GM23338 (cell line): ENCODE measurements around the gene PLXNC1. TPM values are rescaled to one million over a fixed set of nuclear protein-coding genes. Genes with fewer than 3 reads are reported as not detected.

Source experiments
- ATAC-seq: fragments of 200-7000 bp; cut with Tn5 transposase; 3 replicates; pipeline ENCODE4 v1.9.1; 2020
- DNase-seq: peaks from one replicate; pipeline ENCODE4 v3.0.0-alpha.2; 2015; ENCODE audit warnings: low spot score
- H2AFZ ChIP-seq: fragments of 200-600 bp; sonication (generic); 2 replicates; pipeline ENCODE4 v1.8.0; 2016; ENCODE audit warnings: antibody characterized with exemption, mild to moderate bottlenecking, moderate library complexity
- H3F3A ChIP-seq: fragments of 200-600 bp; sonication (generic); replicated peaks from 2 replicates; pipeline ENCODE4 v1.8.0; 2017; ENCODE audit warnings: antibody characterized with exemption, mixed run types, low read depth
- H3K27ac ChIP-seq: fragments of 200-600 bp; sonication (generic); 2 replicates; pipeline ENCODE4 v1.6.1; 2016; ENCODE audit warnings: low read depth
- H3K27me3 ChIP-seq: fragments of 200-600 bp; sonication (generic); 2 replicates; pipeline ENCODE4 v1.8.0; 2016; ENCODE audit warnings: mild to moderate bottlenecking, mixed run types, moderate library complexity; ENCODE audit not compliant: insufficient read depth
- H3K36me3 ChIP-seq: fragments of 200-600 bp; sonication (generic); 2 replicates; pipeline ENCODE4 v1.8.0; 2016; ENCODE audit warnings: mild to moderate bottlenecking; ENCODE audit not compliant: insufficient read depth
- H3K4me1 ChIP-seq: fragments of 200-600 bp; sonication (generic); 2 replicates; pipeline ENCODE4 v1.8.0; 2016; ENCODE audit warnings: mild to moderate bottlenecking, moderate library complexity; ENCODE audit not compliant: insufficient read depth
- H3K4me2 ChIP-seq: fragments of 200-600 bp; sonication (generic); 2 replicates; pipeline ENCODE4 v1.7.1; 2017; ENCODE audit warnings: mixed run types
- H3K4me3 ChIP-seq: fragments of 200-600 bp; sonication (generic); 2 replicates; pipeline ENCODE4 v1.6.1; 2016; ENCODE audit warnings: mixed run types
- H3K79me2 ChIP-seq: fragments of 200-600 bp; sonication (generic); replicated peaks from 2 replicates; pipeline ENCODE4 v1.8.0; 2017; ENCODE audit warnings: mild to moderate bottlenecking; ENCODE audit not compliant: insufficient read depth
- H3K9me2 ChIP-seq: fragments of 200-600 bp; sonication (generic); 2 replicates; pipeline ENCODE4 v1.8.0; 2017; ENCODE audit not compliant: insufficient read depth
- H4K20me1 ChIP-seq: fragments of 200-600 bp; sonication (generic); replicated peaks from 2 replicates; pipeline ENCODE4 v1.8.0; 2017; ENCODE audit warnings: mild to moderate bottlenecking; ENCODE audit not compliant: insufficient read depth
- H3K27ac Mint-ChIP-seq: 2 replicates; pipeline ENCODE4 v1.8.0; 2020; ENCODE audit warnings: inconsistent platforms, mild to moderate bottlenecking, moderate library complexity, mixed read lengths
- H3K27me3 Mint-ChIP-seq: 3 replicates; pipeline ENCODE4 v1.8.0; 2022; ENCODE audit warnings: low read depth, mild to moderate bottlenecking, moderate library complexity, mixed read lengths, inconsistent platforms; ENCODE audit not compliant: insufficient read depth, poor library complexity
- H3K36me3 Mint-ChIP-seq: 3 replicates; pipeline ENCODE4 v1.8.0; 2021; ENCODE audit warnings: low read depth, mild to moderate bottlenecking, inconsistent platforms, moderate library complexity, mixed read lengths
- H3K4me1 Mint-ChIP-seq: 3 replicates; pipeline ENCODE4 v1.8.0; 2020; ENCODE audit warnings: mild to moderate bottlenecking, inconsistent platforms, mixed read lengths
- H3K4me3 Mint-ChIP-seq: 3 replicates; pipeline ENCODE4 v1.8.0; 2021; ENCODE audit warnings: moderate library complexity, mild to moderate bottlenecking, inconsistent platforms, mixed read lengths
- H3K9me3 Mint-ChIP-seq: 3 replicates; pipeline ENCODE4 v1.8.0; 2020; ENCODE audit warnings: moderate library complexity, mild to moderate bottlenecking, inconsistent platforms, mixed read lengths
- CREB1 ChIP-seq: fragments of 250-450 bp; sonication (Bioruptor Pico); IDR thresholded peaks from 2 replicates; pipeline ENCODE4 v1.5.0; 2020; ENCODE audit warnings: low read depth, mild to moderate bottlenecking, moderate library complexity
- CTCF ChIP-seq, 2 experiments: fragments of 200-600 bp in 1 of 2; sonication (generic) in 1 of 2; conservative IDR thresholded peaks; 2 replicates each; pipeline versions ENCODE4 v1.5.1 to v1.6.1; 2016 to 2017; ENCODE audit warnings: antibody characterized with exemption in 2 of 2, low read depth in 2 of 2, mild to moderate bottlenecking in 2 of 2, moderate library complexity in 1 of 2
- ETS1 ChIP-seq: IDR thresholded peaks from 2 replicates; pipeline ENCODE4 v1.6.1; 2016; ENCODE audit warnings: antibody characterized with exemption
- EZH2 ChIP-seq: fragments of 200-600 bp; sonication (generic); IDR thresholded peaks from one replicate; pipeline ENCODE4 v1.8.0; 2017; ENCODE audit warnings: antibody characterized with exemption, mild to moderate bottlenecking, low read depth; ENCODE audit not compliant: unreplicated experiment
- EZH2phosphoT487 ChIP-seq: fragments of 200-600 bp; sonication (generic); IDR thresholded peaks from one replicate; pipeline ENCODE4 v1.8.1; 2018; ENCODE audit warnings: antibody characterized with exemption; ENCODE audit not compliant: unreplicated experiment
- JUNB ChIP-seq: IDR thresholded peaks from one replicate; pipeline ENCODE4 v1.6.1; 2016; ENCODE audit warnings: antibody characterized with exemption; ENCODE audit not compliant: unreplicated experiment
- NANOG ChIP-seq: IDR thresholded peaks from 2 replicates; pipeline ENCODE4 v1.6.1; 2016; ENCODE audit warnings: antibody characterized with exemption, borderline replicate concordance
- POLR2AphosphoS5 ChIP-seq: IDR thresholded peaks from 2 replicates; pipeline ENCODE4 v1.6.1; 2016; ENCODE audit warnings: antibody characterized with exemption, low read depth
- REST ChIP-seq: IDR thresholded peaks from one replicate; pipeline ENCODE4 v1.6.1; 2018; ENCODE audit warnings: antibody characterized with exemption; ENCODE audit not compliant: unreplicated experiment
- STAT1 ChIP-seq: IDR thresholded peaks from one replicate; pipeline ENCODE4 v1.6.1; 2016; ENCODE audit warnings: antibody characterized with exemption; ENCODE audit not compliant: unreplicated experiment
- ZNF114 ChIP-seq: fragments of 250-450 bp; sonication (Bioruptor Pico); IDR thresholded peaks from 2 replicates; pipeline ENCODE4 v1.5.0; 2020; ENCODE audit warnings: mild to moderate bottlenecking, moderate library complexity
- ZNF331 ChIP-seq: fragments of 250-450 bp; sonication (Bioruptor Pico); IDR thresholded peaks from 2 replicates; pipeline ENCODE4 v1.5.0; 2020; ENCODE audit warnings: low read depth, mild to moderate bottlenecking, moderate library complexity
- ZNF462 ChIP-seq: fragments of 250-450 bp; sonication (Bioruptor Pico); IDR thresholded peaks from 2 replicates; pipeline ENCODE4 v1.5.0; 2020; ENCODE audit warnings: mild to moderate bottlenecking, moderate library complexity
- polyA plus RNA-seq: library from polyadenylated mRNA; unstranded; fragments of >200 nt; fragmentation: Nextera tagmentation; extraction: Ambion mirVana; gene quantifications from 2 replicates; pipeline ENCODE4 v1.2.1, GENCODE V29; 2016
- total RNA-seq: library from RNA; depleted of rRNA; stranded (reverse); fragments of >200 nt; shearing (Covaris generic); gene quantifications from 2 replicates; pipeline ENCODE4 v1.2.3, GENCODE V29; 2014

PLXNC1 gene
- total and polyA plus RNA-seq, 2 experiments from 2014 or later: 1.9 to 6.5 TPM

DNA sequence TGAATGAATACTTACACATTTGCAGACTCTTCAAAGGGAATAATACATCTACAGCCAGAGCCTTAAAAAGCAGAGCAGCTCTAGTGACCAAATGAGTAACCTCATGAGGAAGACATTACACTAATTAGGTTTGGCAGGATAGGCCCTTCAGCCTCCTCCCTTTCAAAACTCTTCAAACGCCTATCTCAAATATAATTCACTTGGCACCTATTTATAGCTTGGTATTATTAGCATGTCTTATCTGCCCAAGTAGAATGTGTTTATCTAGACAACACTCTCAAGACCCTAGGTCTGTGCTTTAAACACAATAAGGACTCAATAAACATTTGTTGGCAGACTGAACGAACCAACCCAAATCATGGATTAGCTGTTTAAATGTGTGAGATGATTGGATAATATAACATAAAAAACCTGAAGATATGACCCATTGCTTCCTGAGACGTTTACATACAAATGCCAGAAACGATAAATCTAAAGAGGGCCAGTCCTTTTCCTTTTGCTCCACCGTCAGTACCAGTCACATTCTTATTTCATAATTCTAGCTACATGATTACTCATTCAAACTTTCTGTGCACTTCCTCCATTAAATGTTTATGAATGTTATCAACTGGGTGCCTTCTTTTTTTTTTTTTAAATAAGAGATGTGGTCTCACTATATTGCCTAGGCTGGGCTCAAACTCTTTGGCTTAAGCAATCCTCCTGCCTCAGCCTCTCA lies 188.0 kb downstream of the PLXNC1 start:
- H3K27ac Mint-ChIP-seq: no peak overlapping the region
- no peak overlapping the region for H3K4me2 ChIP-seq
- peaks cover 11% of the 10 kb centered on the region for H3K4me1 Mint-ChIP-seq

More for the DNA sequence above, 188.0 kb downstream of the PLXNC1 start:
- ATAC-seq (no peak), DNase-seq (no peak)
- H3K36me3 Mint-ChIP-seq: peaks cover 6% of the 10 kb centered on the region; the same call in 2 of the 3 replicates
- Histone ChIP-seq H3K36me3 (no peaks in the 10 kb centered on the region), H3F3A (no peaks in the 10 kb centered on the region), H3K27ac (no peak overlapping the region), H3K9me2 (no peaks in the 10 kb centered on the region), H4K20me1 (no peaks in the 10 kb centered on the region), H3K27me3 (no peaks in the 10 kb centered on the region), H2AFZ (no peak overlapping the region), H3K4me1 (peaks cover 16% of the 10 kb centered on the region), H3K79me2 (no peaks in the 10 kb centered on the region), H3K4me3 (no peak overlapping the region)
- H3K4me3 Mint-ChIP-seq: no peak overlapping the region
- H3K27me3 Mint-ChIP-seq: peaks cover 2% of the 10 kb centered on the region
- TF ChIP-seq EZH2 (no peak), CREB1 (CRISPR knock-in tag) (no peak), NANOG (no peak), ZNF331 (CRISPR knock-in tag) (no peak), STAT1 (no peak), ZNF114 (CRISPR knock-in tag) (no peak), EZH2phosphoT487 (no peak), CTCF (conservative IDR thresholded peaks at IDR 0.05; ENCODE audit: low read depth in 2 of 2) (no peak), ETS1 (no peak), ZNF462 (CRISPR knock-in tag) (no peak), POLR2AphosphoS5 (no peak), REST (no peak), JUNB (no peak)
- H3K9me3 Mint-ChIP-seq: no peaks in the 10 kb centered on the region
